NCI-H1930 (cell line): Measurements from ENCODE around the gene LANCL3.
"Not testable (repeated sequence)": the region's sequence is repeated elsewhere in the genome, so short reads cannot be mapped to it uniquely, and the experiment has no call there.

Source experiments
- DNase-seq, 2 experiments: peaks; one replicate each; lab custom pipeline; 2025; lab: John Stamatoyannopoulos, UW

Gene LANCL3

GRCh38 chrX:37613933-37614332 is 42.5 kb downstream of the LANCL3 start:
- DNase-seq = no peak

GRCh38 chrX:37627602-37628001 is 56.1 kb downstream of the LANCL3 start:
- DNase-seq = no peak

GRCh38 chrX:37638047-37638446 is 66.6 kb downstream of the LANCL3 start:
- DNase-seq = no peak

GRCh38 chrX:37640142-37640541 is 68.7 kb downstream of the LANCL3 start:
- no peak for DNase-seq

- DNase-seq = no peak
Observed at GRCh38 chrX:37641859-37642258, 70.4 kb downstream of the LANCL3 start.

- DNase-seq = no peak
Observed at GRCh38 chrX:37644381-37645305, 73.2 kb downstream of the LANCL3 start.

GRCh38 chrX:37646254-37646653 is 74.8 kb downstream of the LANCL3 start:
- DNase-seq = no peak

GRCh38 chrX:37650879-37651278 is 79.4 kb downstream of the LANCL3 start:
- not testable (repeated sequence) for DNase-seq

- DNase-seq = no peak
Observed at GRCh38 chrX:37651921-37652452, 80.5 kb downstream of the LANCL3 start.

GRCh38 chrX:37652589-37653231 is 81.2 kb downstream of the LANCL3 start:
- no peak for DNase-seq

GRCh38 chrX:37653397-37654085 is 82.1 kb downstream of the LANCL3 start:
- no peak for DNase-seq

GRCh38 chrX:37658343-37659030 is 87.0 kb downstream of the LANCL3 start:
- no peak for DNase-seq

- DNase-seq = no peak
Observed at GRCh38 chrX:37659047-37659446, 87.6 kb downstream of the LANCL3 start.

GRCh38 chrX:37662181-37662580 is 90.7 kb downstream of the LANCL3 start:
- DNase-seq = no peak

GRCh38 chrX:37666516-37666915 is 95.1 kb downstream of the LANCL3 start:
- DNase-seq = no peak

- DNase-seq = no peak
Observed at GRCh38 chrX:37667141-37667540, 95.7 kb downstream of the LANCL3 start.

GRCh38 chrX:37672563-37672962 is 101.1 kb downstream of the LANCL3 start:
- no peak for DNase-seq

- DNase-seq = no peak
Observed at GRCh38 chrX:37676811-37677210, 105.3 kb downstream of the LANCL3 start.

- DNase-seq = no peak
Observed at GRCh38 chrX:37677243-37677642, 105.8 kb downstream of the LANCL3 start.

- no peak for DNase-seq
Observed at GRCh38 chrX:37677765-37678164, 106.3 kb downstream of the LANCL3 start.

- DNase-seq = no peak
Observed at GRCh38 chrX:37678574-37678973, 107.1 kb downstream of the LANCL3 start.

GRCh38 chrX:37679230-37679629 is 107.8 kb downstream of the LANCL3 start:
- DNase-seq = no peak
